Measurements from ENCODE around the gene GSN. TPM values are rescaled to one million over a fixed set of nuclear protein-coding genes. Genes with fewer than 3 reads are reported as not detected.

Gene GSN
- total and polyA plus RNA-seq, 2 of the 8 experiments (the other 6 are each of a cell fraction or from before 2014, with no cell fraction given), result 52.3 to 94.5 TPM

- 83% methylated on average over 6 of the region's 6 CpGs; no CpG with 5 or more reads in 1 of the 2 experiments for WGBS, 2 experiments (ENCODE audit: extremely low coverage in 1 of 2, insufficient coverage in 1 of 2, insufficient read length in 1 of 2, insufficient replicate concordance in 2 of 2, low coverage in 1 of 2, low lambda C conversion rate in 2 of 2, missing lambda C conversion rate in 1 of 2)
- H3K4ac ChIP-seq (replicated peaks; ENCODE audit: insufficient read length, low read depth, low read length), result no peak overlapping the region
- H3K9ac ChIP-seq (replicated peaks in 1 of 4; ENCODE audit: extremely low read depth in 1 of 4, low read depth in 3 of 4, low read length in 3 of 4), result no peak overlapping the region
- no peak overlapping the region for H3K56ac ChIP-seq (replicated peaks; ENCODE audit: insufficient read length, low read depth, low read length)
- no peak overlapping the region for H2BK15ac ChIP-seq (ENCODE audit: low read length)
- no peak overlapping the region for H4K8ac ChIP-seq (ENCODE audit: extremely low read depth, insufficient read depth, low read length)
- FAIRE-seq (no peak), DNase-seq (ENCODE audit: low read depth in 1 of 2, low spot score in 2 of 2) (no peak)
- no peak overlapping the region for H3K4me2 ChIP-seq (ENCODE audit: insufficient read depth in 1 of 2, low read depth in 2 of 2, low read length in 2 of 2)
- no peak overlapping the region for H4K5ac ChIP-seq (ENCODE audit: insufficient read length, low read depth, low read length)
- H2BK5ac ChIP-seq (ENCODE audit: low read depth, low read length), result no peak overlapping the region
- H4K20me1 ChIP-seq (replicated peaks in 1 of 2; ENCODE audit: control insufficient read depth in 1 of 2, insufficient read depth in 2 of 2, low read length in 2 of 2), result no peaks in the 10 kb centered on the region
- no peak overlapping the region for H2BK120ac ChIP-seq (replicated peaks; ENCODE audit: low read depth, low read length)
- H4K91ac ChIP-seq (replicated peaks; ENCODE audit: insufficient read length, low read length), result no peak overlapping the region
- no peaks in the 10 kb centered on the region; a peak in 1 of 8 replicates for H3K36me3 ChIP-seq (ENCODE audit: control insufficient read depth in 2 of 4, insufficient read depth in 4 of 4, low read length in 3 of 4)
- H3K79me2 ChIP-seq (ENCODE audit: control insufficient read depth in 1 of 2, insufficient read depth in 2 of 2, low read length in 2 of 2), result no peaks in the 10 kb centered on the region
- no peak overlapping the region for H3K27ac ChIP-seq (ENCODE audit: low read depth, low read length)
- no peaks in the 10 kb centered on the region for H3K79me1 ChIP-seq (ENCODE audit: low read depth, low read length)
- no peak overlapping the region for H2BK20ac ChIP-seq (ENCODE audit: low read length)
- POLR2A ChIA-PET (ENCODE audit: partially characterized antibody), result no interaction called here
- no peak overlapping the region for H2BK12ac ChIP-seq (ENCODE audit: low read depth, low read length)
- CTCF ChIA-PET (ENCODE audit: partially characterized antibody), result interaction anchor here (0.7 to 1.1 kb wide), 5 partner anchors 13 to 56 kb away, joined by 3 read pairs; no protein-coding TSS in a partner anchor
- peaks cover 0 to 13% (median 9%) of the 10 kb centered on the region in 4 experiments; a peak in 3 of 7 replicates for H3K27me3 ChIP-seq (replicated peaks in 1 of 4; ENCODE audit: control insufficient read depth in 3 of 4, extremely low read depth in 1 of 4, insufficient read depth in 3 of 4, low read length in 3 of 4)
- H3K23ac ChIP-seq (ENCODE audit: insufficient read length), result no peak overlapping the region
- 0 out of 2 replicates have a peak overlapping the region, but pooled peaks have one; percentile 34 for H2AFZ ChIP-seq (ENCODE audit: low read length)
- no peak overlapping the region for H3K18ac ChIP-seq (ENCODE audit: extremely low read depth, low read length)
- H2AK5ac ChIP-seq (ENCODE audit: low read depth, low read length), result no peak overlapping the region
- H3K4me1 ChIP-seq (replicated peaks in 1 of 4; ENCODE audit: control insufficient read depth in 3 of 4, insufficient read depth in 4 of 4, low read length in 3 of 4), result peaks cover 0 to 7% (median 4%) of the 10 kb centered on the region in 4 experiments; a peak in 4 of 7 replicates
- TF ChIP-seq KDM5A (IDR thresholded peaks at IDR 0.05; ENCODE audit: low read length), result no peak
- H3K14ac ChIP-seq (ENCODE audit: insufficient read length), result no peak overlapping the region
- H3K9me3 ChIP-seq (ENCODE audit: insufficient read depth in 2 of 2, low read depth in 1 of 2, low read length in 1 of 2), result no peaks in the 10 kb centered on the region; a peak in 1 of 4 replicates
- no peak overlapping the region for H3K4me3 ChIP-seq (ENCODE audit: extremely low read depth in 1 of 4, insufficient read depth in 2 of 4, low read depth in 3 of 4, low read length in 4 of 4)
- peaks cover 5% of the 10 kb centered on the region for H3K23me2 ChIP-seq (ENCODE audit: low read depth, low read length)
Measured at GRCh38 chr9:121372239-121373010, 104.5 kb downstream of the GSN start.

All from H1 (cell line).